H1 (cell line): ENCODE results near the gene MRPS34. TPM values are rescaled to one million over a fixed set of nuclear protein-coding genes. Genes with fewer than 3 reads are reported as not detected.
A peak's percentile ranks its signal among the peaks of the same experiment; 100 is the strongest.

Source experiments
- CTCF ChIA-PET: fragments of 300-600 bp; sonication (Branson Sonifier 250); formaldehyde crosslinking; loops from one replicate; lab custom pipeline; 2021; ENCODE audit not compliant: partially characterized antibody; lab: Charles Lee
- POLR2A ChIA-PET: fragments of 300-600 bp; sonication (Branson Sonifier 250); formaldehyde crosslinking; loops from one replicate; lab custom pipeline; 2021; ENCODE audit warnings: inconsistent platforms; ENCODE audit not compliant: partially characterized antibody; lab: Charles Lee
- DNase-seq, 2 experiments: peaks; one replicate each; pipeline versions ENCODE4 v3.0.0 to v3.0.0-alpha.2; 2010 to 2022; ENCODE audit warnings: low spot score in 2 of 2, low read depth in 1 of 2, mixed read lengths in 1 of 2
- FAIRE-seq: peaks from 2 replicates; lab custom pipeline; 2011; peaks lifted over from hg19 to GRCh38; lab: Jason Lieb, UNC
- H2AFZ ChIP-seq: 2 replicates; pipeline ENCODE4 v1.8.1; 2012; ENCODE audit warnings: low read length, inconsistent platforms
- H2AK5ac ChIP-seq: 2 replicates; pipeline ENCODE4 v1.6.1; 2013; ENCODE audit warnings: low read depth, low read length
- H2BK120ac ChIP-seq: replicated peaks from 2 replicates; pipeline ENCODE3; 2013; ENCODE audit warnings: low read depth, low read length, inconsistent platforms
- H2BK12ac ChIP-seq: 2 replicates; pipeline ENCODE4 v1.6.1; 2013; ENCODE audit warnings: low read depth, low read length
- H2BK15ac ChIP-seq: 2 replicates; pipeline ENCODE4 v1.6.1; 2013; ENCODE audit warnings: low read length
- H2BK20ac ChIP-seq: 2 replicates; pipeline ENCODE4 v1.6.1; 2013; ENCODE audit warnings: low read length
- H2BK5ac ChIP-seq: 2 replicates; pipeline ENCODE4 v1.6.1; 2013; ENCODE audit warnings: low read depth, low read length
- H3K14ac ChIP-seq: 2 replicates; pipeline ENCODE4 v1.6.1; 2013; ENCODE audit warnings: inconsistent platforms; ENCODE audit not compliant: insufficient read length
- H3K18ac ChIP-seq: 2 replicates; pipeline ENCODE4 v1.6.1; 2013; ENCODE audit warnings: low read length; ENCODE audit errors: extremely low read depth
- H3K23ac ChIP-seq: 2 replicates; pipeline ENCODE4 v1.6.1; 2013; ENCODE audit warnings: inconsistent platforms; ENCODE audit not compliant: insufficient read length
- H3K23me2 ChIP-seq: 2 replicates; pipeline ENCODE4 v1.6.1; 2013; ENCODE audit warnings: low read depth, low read length
- H3K27ac ChIP-seq: 2 replicates; pipeline ENCODE4 v1.6.1; 2011; ENCODE audit warnings: low read depth, low read length, inconsistent platforms
- H3K27me3 ChIP-seq, 4 experiments: replicated peaks in 1 of 4; 1 replicate in 1 of 4; 2 replicates in 3 of 4; pipeline versions ENCODE4 v1.6.1 to v1.8.1; 2011 to 2013; ENCODE audit warnings: low read length in 3 of 4, mild to moderate bottlenecking in 3 of 4, inconsistent platforms in 2 of 4, mixed read lengths in 2 of 4, moderate library complexity in 1 of 4; ENCODE audit not compliant: control insufficient read depth in 3 of 4, insufficient read depth in 3 of 4; ENCODE audit errors: extremely low read depth in 1 of 4
- H3K36me3 ChIP-seq, 4 experiments: 2 replicates each; pipeline versions ENCODE4 v1.6.1 to v1.8.1; 2011 to 2013; ENCODE audit warnings: mild to moderate bottlenecking in 4 of 4, low read length in 3 of 4, moderate library complexity in 2 of 4, control low read depth in 1 of 4, inconsistent platforms in 1 of 4; ENCODE audit not compliant: insufficient read depth in 4 of 4, control insufficient read depth in 2 of 4
- H3K4ac ChIP-seq: replicated peaks from 2 replicates; pipeline ENCODE3; 2013; ENCODE audit warnings: low read length, low read depth, mixed read lengths, inconsistent platforms; ENCODE audit not compliant: insufficient read length
- H3K4me1 ChIP-seq, 4 experiments: replicated peaks in 1 of 4; 1 replicate in 1 of 4; 2 replicates in 3 of 4; pipeline versions ENCODE4 v1.6.1 to v1.8.1; 2011 to 2013; ENCODE audit warnings: low read length in 3 of 4, inconsistent platforms in 2 of 4, mixed read lengths in 1 of 4; ENCODE audit not compliant: insufficient read depth in 4 of 4, control insufficient read depth in 3 of 4
- H3K4me2 ChIP-seq, 2 experiments: 2 replicates each; pipeline versions ENCODE4 v1.6.1 to v1.8.1; 2011 to 2013; ENCODE audit warnings: low read depth in 2 of 2, low read length in 2 of 2, control low read depth in 1 of 2, inconsistent platforms in 1 of 2, mild to moderate bottlenecking in 1 of 2; ENCODE audit not compliant: insufficient read depth in 1 of 2
- H3K4me3 ChIP-seq, 4 experiments: fragments of 200-600, 300-600 bp in 1 of 4; sonication (generic), shearing (Covaris generic), sonication (Bioruptor Twin) in 1 of 4; 2 replicates each; pipeline versions ENCODE4 v1.5.1 to v1.8.1; 2011 to 2016; ENCODE audit warnings: low read length in 4 of 4, low read depth in 3 of 4, control low read depth in 2 of 4, inconsistent platforms in 2 of 4, mild to moderate bottlenecking in 2 of 4, mixed read lengths in 1 of 4, moderate library complexity in 1 of 4; ENCODE audit not compliant: insufficient read depth in 2 of 4; ENCODE audit errors: extremely low read depth in 1 of 4
- H3K56ac ChIP-seq: replicated peaks from 2 replicates; pipeline ENCODE3; 2013; ENCODE audit warnings: low read depth, mild to moderate bottlenecking, mixed read lengths, low read length, inconsistent platforms; ENCODE audit not compliant: insufficient read length
- H3K79me1 ChIP-seq: 2 replicates; pipeline ENCODE4 v1.6.1; 2013; ENCODE audit warnings: low read depth, low read length, control low read depth
- H3K79me2 ChIP-seq, 2 experiments: 2 replicates each; pipeline versions ENCODE4 v1.6.1 to v1.8.1; 2012 to 2013; ENCODE audit warnings: low read length in 2 of 2, mild to moderate bottlenecking in 2 of 2, inconsistent platforms in 1 of 2; ENCODE audit not compliant: insufficient read depth in 2 of 2, control insufficient read depth in 1 of 2
- H3K9ac ChIP-seq, 4 experiments: replicated peaks in 1 of 4; 1 replicate in 1 of 4; 2 replicates in 3 of 4; pipeline versions ENCODE4 v1.6.1 to v1.8.1; 2011 to 2013; ENCODE audit warnings: low read depth in 3 of 4, low read length in 3 of 4, control low read depth in 2 of 4, mild to moderate bottlenecking in 2 of 4, moderate library complexity in 2 of 4, inconsistent platforms in 1 of 4; ENCODE audit errors: extremely low read depth in 1 of 4
- H3K9me3 ChIP-seq, 2 experiments: 2 replicates each; pipeline versions ENCODE4 v1.6.1 to v1.8.1; 2012 to 2013; ENCODE audit warnings: mild to moderate bottlenecking in 2 of 2, moderate library complexity in 2 of 2, control low read depth in 1 of 2, inconsistent platforms in 1 of 2, low read depth in 1 of 2, low read length in 1 of 2, mixed read lengths in 1 of 2; ENCODE audit not compliant: insufficient read depth in 2 of 2
- H4K20me1 ChIP-seq, 2 experiments: replicated peaks in 1 of 2; 2 replicates each; pipeline versions ENCODE3 to v1.8.1; 2011 to 2013; ENCODE audit warnings: inconsistent platforms in 2 of 2, low read length in 2 of 2, mild to moderate bottlenecking in 1 of 2; ENCODE audit not compliant: insufficient read depth in 2 of 2, control insufficient read depth in 1 of 2
- H4K5ac ChIP-seq: 2 replicates; pipeline ENCODE4 v1.6.1; 2013; ENCODE audit warnings: low read length, low read depth, mixed read lengths, inconsistent platforms; ENCODE audit not compliant: insufficient read length
- H4K8ac ChIP-seq: 2 replicates; pipeline ENCODE4 v1.8.0; 2013; ENCODE audit warnings: mild to moderate bottlenecking, moderate library complexity, low read length, inconsistent platforms; ENCODE audit not compliant: insufficient read depth; ENCODE audit errors: extremely low read depth
- H4K91ac ChIP-seq: replicated peaks from 2 replicates; pipeline ENCODE3; 2013; ENCODE audit warnings: low read length, mixed read lengths, inconsistent platforms; ENCODE audit not compliant: insufficient read length
- BACH1 ChIP-seq: IDR thresholded peaks from 2 replicates; pipeline ENCODE4 v1.6.1; 2012; ENCODE audit warnings: low read length, improper control_type of control experiment
- CHD2 ChIP-seq: IDR thresholded peaks from 2 replicates; pipeline ENCODE4 v1.6.1; 2012; ENCODE audit warnings: low read length, improper control_type of control experiment
- CTCF ChIP-seq, 3 experiments: IDR thresholded peaks; 1 replicate in 2 of 3; 2 replicates in 1 of 3; pipeline versions ENCODE4 v1.5.1 to v1.6.1; 2011; ENCODE audit warnings: low read length in 3 of 3, mild to moderate bottlenecking in 3 of 3, inconsistent platforms in 2 of 3, low read depth in 1 of 3, moderate library complexity in 1 of 3; ENCODE audit not compliant: insufficient read depth in 1 of 3; ENCODE audit errors: control extremely low read depth in 1 of 3
- GTF2F1 ChIP-seq: IDR thresholded peaks from 2 replicates; pipeline ENCODE4 v1.6.1; 2012; ENCODE audit warnings: low read depth, low read length, improper control_type of control experiment, borderline replicate concordance
- HDAC6 ChIP-seq: IDR thresholded peaks from one replicate; pipeline ENCODE4 v1.7.1; 2012; ENCODE audit warnings: low read depth, mild to moderate bottlenecking, inconsistent platforms, low read length, moderate library complexity
- NANOG ChIP-seq: IDR thresholded peaks from 2 replicates; pipeline ENCODE4 v1.6.1; 2011; ENCODE audit warnings: low read length, low read depth, mild to moderate bottlenecking, inconsistent platforms; ENCODE audit not compliant: insufficient read depth, poor library complexity, severe bottlenecking
- NRF1 ChIP-seq: IDR thresholded peaks from 2 replicates; pipeline ENCODE4 v1.6.1; 2011; ENCODE audit warnings: mild to moderate bottlenecking, low read depth, low read length, improper control_type of control experiment
- RFX5 ChIP-seq: IDR thresholded peaks from 2 replicates; pipeline ENCODE4 v1.6.1; 2011; ENCODE audit warnings: low read depth, low read length, improper control_type of control experiment, borderline replicate concordance
- RXRA ChIP-seq: IDR thresholded peaks from 2 replicates; pipeline ENCODE4 v1.6.1; 2011; ENCODE audit warnings: low read depth, mild to moderate bottlenecking, low read length, moderate library complexity; ENCODE audit not compliant: insufficient read depth
- USF2 ChIP-seq: IDR thresholded peaks from 2 replicates; pipeline ENCODE4 v1.6.1; 2011; ENCODE audit warnings: low read length, improper control_type of control experiment
- WGBS, 2 experiments: shearing (Covaris generic) in 1 of 2; methylation state at CpG; one replicate each; pipeline versions ENCODE4 v1.1.6 to v1.1.7; 2013 to 2015; ENCODE audit warnings: low lambda C conversion rate in 2 of 2, mixed read lengths in 2 of 2, inconsistent platforms in 1 of 2, low coverage in 1 of 2, missing lambda C conversion rate in 1 of 2; ENCODE audit not compliant: insufficient replicate concordance in 2 of 2, insufficient coverage in 1 of 2, insufficient read length in 1 of 2; ENCODE audit errors: extremely low coverage in 1 of 2, missing lambda C conversion rate in 1 of 2; 5-methylcytosine and 5-hydroxymethylcytosine counted together
- polyA plus RNA-seq, 7 experiments: library from polyadenylated mRNA; depleted of rRNA in 3 of 7; stranded (reverse) in 5 of 7; unstranded in 2 of 7; fragments of >200 nt in 5 of 7; fragments of 200-250 nt in 2 of 7; gene quantifications; 1 replicate in 5 of 7; 2 replicates in 1 of 7; 4 replicates in 1 of 7; pipeline versions ENCODE4 v1.2.1 to v1.2.3, GENCODE V29; 2011 to 2013; ENCODE audit warnings: missing spikeins in 2 of 7, mixed read lengths in 2 of 7
- total RNA-seq: library from RNA; stranded (reverse); fragmentation: NEBNext Ultra II Directional; extraction: Animal tissue kit (Norgen Biotek cat#: 25700); gene quantifications from 2 replicates; pipeline ENCODE4 v1.2.1, GENCODE V29; 2021

The MRPS34 gene
- total and polyA plus RNA-seq, 2 of the 8 experiments (the other 6 are each of a cell fraction or from before 2014, with no cell fraction given), result 168 to 252 TPM

GRCh38 chr16:1746693-1747195 is 26.2 kb downstream of the MRPS34 start:
- Histone ChIP-seq H3K14ac (no peak overlapping the region), H2BK20ac (no peak overlapping the region), H4K91ac (no peak overlapping the region), H2BK120ac (no peak overlapping the region), H3K23ac (no peak overlapping the region), H2BK5ac (no peak overlapping the region), H3K23me2 (no peaks in the 10 kb centered on the region), H3K27ac (no peak overlapping the region), H4K5ac (no peak overlapping the region), H2BK15ac (no peak overlapping the region), H3K56ac (no peak overlapping the region), H3K27me3 (no peaks in the 10 kb centered on the region), H2AFZ (no peak overlapping the region), H3K9me3 (no peaks in the 10 kb centered on the region), H2BK12ac (no peak overlapping the region), H3K79me2 (no peaks in the 10 kb centered on the region), H3K4ac (no peak overlapping the region), H4K8ac (peak overlapping the region; percentile 85; the same call in 1 of the 2 replicates), H4K20me1 (peaks cover 0 to 6% of the 10 kb centered on the region in 2 experiments), H3K18ac (no peak overlapping the region), H3K4me3 (no peak overlapping the region), H3K4me2 (no peak overlapping the region), H3K36me3 (peaks cover 0 to 14% (median 2%) of the 10 kb centered on the region in 4 experiments; a peak in 4 of 8 replicates), H3K4me1 (no peaks in the 10 kb centered on the region), H3K79me1 (no peaks in the 10 kb centered on the region), H3K9ac (no peak overlapping the region), H2AK5ac (no peak overlapping the region)
- CTCF ChIA-PET, result interaction anchor here (0.6 to 3.1 kb wide), 4 partner anchors 10 to 190 kb away, joined by 3 to 12 read pairs (median 6); no protein-coding TSS in a partner anchor
- DNase-seq (no peak), FAIRE-seq (no peak)
- 85% methylated on average over 28 of the region's 31 CpGs; no CpG with 5 or more reads in 1 of the 2 experiments for WGBS, 2 experiments
- POLR2A ChIA-PET, result interaction anchor here (0.7 to 5.5 kb wide), 4 partner anchors 10 to 22 kb away, joined by 3 to 18 read pairs (median 4); no protein-coding TSS in a partner anchor
- TF ChIP-seq GTF2F1 (no peak), NRF1 (no peak), HDAC6 (no peak), NANOG (no peak), USF2 (no peak), CTCF (IDR thresholded peaks at IDR 0.05; ENCODE audit: control extremely low read depth in 1 of 3, insufficient read depth in 1 of 3, low read depth in 1 of 3, low read length in 3 of 3) (no peak), CHD2 (no peak), BACH1 (no peak), RFX5 (no peak), RXRA (no peak)
